ENCODE measurements around the gene SLC13A4.

Gene SLC13A4

DNA sequence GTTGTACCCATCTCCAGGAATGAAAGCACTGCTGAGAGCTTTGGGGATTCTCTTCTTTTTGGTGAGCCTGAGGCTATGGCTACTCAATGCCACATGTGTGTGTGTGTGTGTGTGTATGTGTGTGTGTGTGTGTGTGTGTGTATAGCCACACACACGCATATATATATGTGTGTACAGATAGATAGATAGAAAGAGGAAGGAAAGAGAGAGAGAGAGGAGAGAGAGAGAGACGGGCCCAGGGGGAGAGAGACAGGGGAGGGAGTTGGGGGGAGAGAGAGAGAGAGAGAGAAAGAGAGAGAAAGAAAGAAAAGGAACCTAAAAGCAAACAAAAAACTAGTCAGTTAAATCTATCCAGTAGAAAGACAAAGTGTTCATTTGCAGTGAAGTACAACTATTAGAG, 8.3 kb downstream of the SLC13A4 start:
- in situ Hi-C loops (cut with MboI; ENCODE audit: low sequenced_read_pairs) = no loop called here
- no peak overlapping the region for H3K4me3 ChIP-seq

DNA sequence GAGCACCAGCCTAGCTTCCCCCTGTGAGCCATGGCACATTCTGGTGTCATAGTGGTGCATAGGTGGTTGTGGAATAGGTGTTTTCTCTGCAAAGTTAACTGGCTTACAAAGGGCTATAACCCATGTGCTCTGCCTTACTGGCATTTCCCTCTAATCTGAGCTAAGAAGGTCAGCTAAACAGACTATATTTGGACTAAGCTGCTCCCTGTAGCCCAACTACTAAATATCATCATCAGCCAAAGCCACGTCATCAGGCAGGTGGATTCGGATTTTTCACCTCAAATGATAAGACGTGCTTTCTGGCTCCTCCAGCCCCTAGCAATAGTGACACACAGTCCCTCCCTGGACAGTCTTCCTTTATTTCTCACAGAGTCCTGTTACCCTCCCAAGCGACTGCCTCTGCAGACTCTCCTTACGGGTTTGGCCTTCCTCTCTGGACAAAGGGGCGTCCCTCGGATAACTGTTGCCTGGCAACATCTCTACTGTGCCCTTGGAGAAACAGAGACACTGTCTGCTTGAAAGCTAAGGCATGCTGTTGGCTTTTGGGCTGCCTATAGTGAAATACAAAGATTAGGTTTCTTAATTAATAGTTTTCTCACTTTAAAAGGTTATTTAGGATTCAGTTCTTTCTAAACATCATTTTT, 9.1 kb downstream of the SLC13A4 start:
- Histone ChIP-seq H3K9me3 (no peaks in the 10 kb centered on the region), H3K36me3 (replicated peaks) (no peaks in the 10 kb centered on the region), H3K4me3 (no peak overlapping the region), H3K4me1 (no peaks in the 10 kb centered on the region), H3K27me3 (ENCODE audit: low read depth) (no peaks in the 10 kb centered on the region)
- in situ Hi-C loops (cut with MboI; ENCODE audit: low sequenced_read_pairs) = no loop called here
- no peak for DNase-seq (ENCODE audit: low spot score in 2 of 2)

More for the DNA sequence above, 8.3 kb downstream of the SLC13A4 start:
- no peaks in the 10 kb centered on the region for H3K27me3 ChIP-seq (ENCODE audit: low read depth)
- no peaks in the 10 kb centered on the region for H3K9me3 ChIP-seq
- H3K36me3 ChIP-seq (replicated peaks) = no peaks in the 10 kb centered on the region
- no peaks in the 10 kb centered on the region for H3K4me1 ChIP-seq
- DNase-seq (ENCODE audit: low spot score in 2 of 2) = no peak

DNA sequence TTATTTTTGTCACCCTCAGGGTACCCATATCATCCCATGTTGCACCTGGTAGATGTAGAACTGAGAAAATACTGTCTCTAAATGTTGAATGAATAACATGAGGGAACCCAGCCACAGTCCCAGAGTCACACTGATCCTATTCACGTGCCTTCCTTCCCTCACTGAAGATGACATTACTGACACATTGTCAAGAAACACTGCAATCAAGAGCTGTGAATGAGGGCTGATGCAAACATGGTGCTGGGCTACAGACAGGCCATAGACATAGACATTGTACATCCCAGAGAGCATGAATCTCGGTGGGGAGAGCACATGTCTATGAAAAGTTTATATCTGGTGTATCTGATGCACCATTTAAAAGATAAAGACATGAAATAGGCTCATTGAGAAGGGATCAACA, 9.8 kb downstream of the SLC13A4 start:
- no peaks in the 10 kb centered on the region for H3K4me1 ChIP-seq
- no peak for DNase-seq (ENCODE audit: low spot score in 2 of 2)
- no peaks in the 10 kb centered on the region for H3K27me3 ChIP-seq (ENCODE audit: low read depth)
- in situ Hi-C loops (cut with MboI; ENCODE audit: low sequenced_read_pairs) = no loop called here
- no peaks in the 10 kb centered on the region for H3K9me3 ChIP-seq
- H3K36me3 ChIP-seq (replicated peaks) = no peaks in the 10 kb centered on the region
- no peak overlapping the region for H3K4me3 ChIP-seq

DNA sequence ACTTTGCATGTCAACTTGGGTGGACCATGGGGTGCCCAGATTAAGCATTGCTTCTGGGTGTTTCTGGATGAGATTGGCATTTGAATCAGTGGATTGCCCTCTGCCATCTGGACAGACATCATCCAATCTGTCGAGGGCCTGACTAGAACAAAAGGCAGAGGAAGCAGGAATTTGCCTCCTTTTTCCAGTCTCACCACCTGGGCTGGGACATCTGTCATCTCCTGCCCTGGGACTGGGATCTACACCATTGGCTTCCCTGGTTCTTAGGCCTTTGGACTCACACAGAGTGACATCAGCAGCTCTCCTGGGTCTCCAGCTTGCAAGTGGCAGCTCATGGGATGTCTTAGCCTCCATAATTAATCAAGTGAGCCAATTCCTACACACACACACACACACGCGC, 10.3 kb downstream of the SLC13A4 start:
- in situ Hi-C loops (cut with MboI; ENCODE audit: low sequenced_read_pairs) = no loop called here
- no peak for DNase-seq (ENCODE audit: low spot score in 2 of 2)
- Histone ChIP-seq H3K4me1 (no peaks in the 10 kb centered on the region), H3K27me3 (ENCODE audit: low read depth) (no peaks in the 10 kb centered on the region), H3K4me3 (no peak overlapping the region), H3K9me3 (no peaks in the 10 kb centered on the region), H3K36me3 (replicated peaks) (no peaks in the 10 kb centered on the region)

DNA sequence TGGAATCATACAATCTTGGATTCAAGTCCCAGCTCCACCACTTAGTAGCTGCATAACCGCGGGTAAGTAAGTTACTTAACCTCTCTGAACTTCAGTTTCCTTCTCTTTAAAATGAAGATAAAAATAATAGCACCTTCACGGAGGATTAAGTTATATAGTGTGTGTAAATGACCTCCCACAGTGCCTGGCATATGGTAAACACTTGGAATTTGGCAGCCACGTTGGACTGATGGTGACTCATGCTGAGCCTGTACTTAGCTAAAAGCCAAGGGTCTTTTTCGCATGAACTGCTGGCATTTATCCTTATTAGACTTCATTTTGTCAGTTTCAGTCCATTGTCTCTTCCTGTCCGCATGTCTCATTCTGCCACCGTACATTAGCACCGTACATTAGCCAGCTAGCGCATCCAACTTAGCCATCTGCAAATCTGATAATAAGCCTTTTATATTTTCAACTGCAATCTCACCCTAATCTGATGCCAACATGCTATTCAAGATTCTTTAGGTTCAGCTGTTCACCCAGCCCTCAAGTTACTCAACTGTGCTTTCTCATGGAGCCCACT, 11.2 kb downstream of the SLC13A4 start:
- no peaks in the 10 kb centered on the region for H3K36me3 ChIP-seq (replicated peaks)
- in situ Hi-C loops (cut with MboI; ENCODE audit: low sequenced_read_pairs) = no loop called here
- H3K4me1 ChIP-seq = no peaks in the 10 kb centered on the region
- no peaks in the 10 kb centered on the region for H3K27me3 ChIP-seq (ENCODE audit: low read depth)
- DNase-seq (ENCODE audit: low spot score in 2 of 2) = no peak
- H3K4me3 ChIP-seq = no peak overlapping the region
- H3K9me3 ChIP-seq = no peaks in the 10 kb centered on the region

DNA sequence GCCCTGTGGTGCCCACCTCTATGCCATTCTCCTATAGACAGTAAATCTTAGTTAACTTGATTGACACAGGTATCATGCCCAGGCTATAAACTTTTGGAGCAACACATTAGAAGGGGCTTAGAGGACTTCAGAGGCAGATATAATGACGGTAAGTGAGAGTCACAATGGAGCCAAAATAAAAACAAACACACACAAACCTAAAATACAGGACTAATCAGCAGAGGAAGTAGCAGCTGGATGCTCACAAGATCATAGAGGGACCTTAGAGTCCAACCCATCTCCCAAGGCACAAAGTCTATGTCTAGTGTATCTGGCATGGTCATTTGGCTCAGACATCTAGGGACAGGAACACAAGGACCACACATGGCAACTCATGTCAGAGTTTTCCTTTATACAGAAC, 12.3 kb downstream of the SLC13A4 start:
- no peaks in the 10 kb centered on the region for H3K36me3 ChIP-seq (replicated peaks)
- no peaks in the 10 kb centered on the region for H3K9me3 ChIP-seq
- H3K4me1 ChIP-seq = no peaks in the 10 kb centered on the region
- in situ Hi-C loops (cut with MboI; ENCODE audit: low sequenced_read_pairs) = no loop called here
- H3K4me3 ChIP-seq = no peak overlapping the region
- H3K27me3 ChIP-seq (ENCODE audit: low read depth) = no peaks in the 10 kb centered on the region
- no peak for DNase-seq (ENCODE audit: low spot score in 2 of 2)

DNA sequence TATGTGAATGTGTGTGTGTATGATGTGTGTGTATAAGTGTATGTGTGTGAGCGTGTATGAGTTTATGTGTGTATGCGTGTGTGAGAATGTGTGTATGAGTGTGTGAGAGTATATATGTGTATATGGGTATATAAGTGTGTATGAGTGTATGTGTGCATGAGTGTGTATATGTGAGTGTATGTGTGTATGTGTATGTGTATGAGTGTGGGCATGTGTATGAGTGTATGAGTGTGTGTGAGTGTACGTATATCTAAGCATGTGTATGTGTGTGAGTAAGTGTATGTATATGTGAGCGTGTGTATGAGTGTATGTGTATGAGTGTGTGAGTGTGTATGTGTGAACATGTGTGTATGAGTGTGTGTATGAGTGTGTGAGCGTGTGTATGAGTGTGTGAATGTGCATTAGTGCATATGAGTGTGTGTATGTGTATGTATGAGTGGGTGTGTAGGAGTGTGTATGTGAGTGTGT, 12.9 kb downstream of the SLC13A4 start:
- no peak for DNase-seq (ENCODE audit: low spot score in 2 of 2)
- Histone ChIP-seq H3K4me1 (no peaks in the 10 kb centered on the region), H3K27me3 (ENCODE audit: low read depth) (no peaks in the 10 kb centered on the region), H3K36me3 (replicated peaks) (no peaks in the 10 kb centered on the region), H3K4me3 (no peak overlapping the region), H3K9me3 (no peaks in the 10 kb centered on the region)
- in situ Hi-C loops (cut with MboI; ENCODE audit: low sequenced_read_pairs) = no loop called here

DNA sequence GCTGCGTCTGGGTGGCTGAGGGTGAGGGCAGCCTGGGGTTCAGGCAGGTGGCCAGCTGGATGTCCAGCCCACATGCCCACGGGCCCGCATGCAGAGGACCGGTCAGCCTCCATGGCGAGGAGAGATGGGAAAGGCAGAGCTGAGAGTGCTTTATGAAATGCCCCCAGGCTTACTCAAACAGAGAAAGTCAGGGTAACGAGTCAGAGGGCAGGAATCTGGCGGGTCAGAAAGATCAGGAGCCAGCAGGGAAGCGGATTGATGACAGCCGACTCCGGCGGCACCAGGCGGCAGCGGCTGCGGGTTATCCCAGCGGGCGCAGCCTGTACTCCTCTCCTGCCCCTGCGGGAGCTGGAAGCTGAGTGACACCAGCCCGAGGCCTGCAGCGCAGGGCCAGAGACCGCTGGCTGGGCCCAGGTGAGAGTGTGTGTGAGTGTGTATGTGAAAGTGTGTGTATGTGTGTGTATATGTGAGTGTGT, 13.4 kb downstream of the SLC13A4 start:
- Histone ChIP-seq H3K36me3 (replicated peaks) (no peaks in the 10 kb centered on the region), H3K4me1 (no peaks in the 10 kb centered on the region), H3K4me3 (no peak overlapping the region), H3K27me3 (ENCODE audit: low read depth) (no peaks in the 10 kb centered on the region), H3K9me3 (no peaks in the 10 kb centered on the region)
- DNase-seq (ENCODE audit: low spot score in 2 of 2) = no peak
- in situ Hi-C loops (cut with MboI; ENCODE audit: low sequenced_read_pairs) = no loop called here

DNA sequence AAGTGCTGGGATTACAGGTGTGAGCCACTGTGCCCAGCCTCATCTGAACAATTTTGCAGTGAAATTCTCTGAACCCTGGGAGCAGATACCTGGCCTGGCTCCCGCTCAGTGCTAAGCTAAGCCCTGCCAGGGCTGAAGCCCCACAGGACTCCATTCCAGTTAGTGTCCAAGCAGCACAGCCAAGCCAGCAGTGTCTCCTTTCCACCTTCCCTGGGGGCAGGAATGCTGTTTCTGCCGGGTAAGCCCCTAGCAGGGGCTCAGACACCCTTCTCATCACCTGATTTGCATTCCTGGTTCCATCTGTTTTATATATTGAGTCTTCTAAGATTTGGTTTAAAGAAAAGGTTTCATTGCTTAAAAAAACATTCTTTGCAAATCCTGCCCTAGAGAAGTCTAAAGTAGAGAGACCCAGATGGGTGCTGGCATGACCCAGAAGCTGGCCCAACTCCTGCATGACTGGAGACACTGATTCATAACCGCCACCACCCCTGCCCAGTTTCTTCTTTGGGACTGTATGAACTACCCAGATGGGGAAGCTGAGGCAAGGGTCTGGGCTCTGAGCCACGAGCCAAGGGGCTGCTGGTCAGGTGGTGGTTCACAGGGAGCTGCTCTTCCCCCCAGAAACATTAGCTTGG, 14.0 kb downstream of the SLC13A4 start:
- no peak for DNase-seq (ENCODE audit: low spot score in 2 of 2)
- H3K36me3 ChIP-seq (replicated peaks) = no peaks in the 10 kb centered on the region
- H3K27me3 ChIP-seq (ENCODE audit: low read depth) = no peaks in the 10 kb centered on the region
- in situ Hi-C loops (cut with MboI; ENCODE audit: low sequenced_read_pairs) = no loop called here
- H3K4me3 ChIP-seq = no peak overlapping the region
- no peaks in the 10 kb centered on the region for H3K4me1 ChIP-seq
- no peaks in the 10 kb centered on the region for H3K9me3 ChIP-seq

DNA sequence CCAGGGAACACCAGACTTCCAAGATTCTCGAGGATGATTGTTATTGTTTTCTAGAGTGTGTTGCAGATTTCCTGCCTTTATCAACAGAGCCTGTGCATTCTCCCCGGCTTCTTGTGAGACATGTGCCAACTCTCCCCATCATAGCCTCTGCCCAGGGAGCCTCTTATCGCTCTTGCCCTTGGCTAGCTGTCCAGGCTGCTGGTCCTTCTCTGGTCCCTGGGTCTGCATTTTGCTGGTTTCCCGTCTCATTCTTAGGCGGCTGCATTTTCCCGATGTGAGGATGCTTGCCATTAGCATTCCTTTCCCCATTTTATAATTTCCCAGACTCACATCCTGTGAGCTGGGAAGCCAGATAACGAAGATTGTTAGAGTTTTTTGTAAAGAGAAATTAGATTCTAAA, 15.2 kb downstream of the SLC13A4 start:
- in situ Hi-C loops (cut with MboI; ENCODE audit: low sequenced_read_pairs) = no loop called here
- H3K36me3 ChIP-seq (replicated peaks) = no peaks in the 10 kb centered on the region
- H3K4me3 ChIP-seq = no peak overlapping the region
- H3K4me1 ChIP-seq = no peaks in the 10 kb centered on the region
- H3K27me3 ChIP-seq (ENCODE audit: low read depth) = no peaks in the 10 kb centered on the region
- no peaks in the 10 kb centered on the region for H3K9me3 ChIP-seq
- DNase-seq (ENCODE audit: low spot score in 2 of 2) = no peak

DNA sequence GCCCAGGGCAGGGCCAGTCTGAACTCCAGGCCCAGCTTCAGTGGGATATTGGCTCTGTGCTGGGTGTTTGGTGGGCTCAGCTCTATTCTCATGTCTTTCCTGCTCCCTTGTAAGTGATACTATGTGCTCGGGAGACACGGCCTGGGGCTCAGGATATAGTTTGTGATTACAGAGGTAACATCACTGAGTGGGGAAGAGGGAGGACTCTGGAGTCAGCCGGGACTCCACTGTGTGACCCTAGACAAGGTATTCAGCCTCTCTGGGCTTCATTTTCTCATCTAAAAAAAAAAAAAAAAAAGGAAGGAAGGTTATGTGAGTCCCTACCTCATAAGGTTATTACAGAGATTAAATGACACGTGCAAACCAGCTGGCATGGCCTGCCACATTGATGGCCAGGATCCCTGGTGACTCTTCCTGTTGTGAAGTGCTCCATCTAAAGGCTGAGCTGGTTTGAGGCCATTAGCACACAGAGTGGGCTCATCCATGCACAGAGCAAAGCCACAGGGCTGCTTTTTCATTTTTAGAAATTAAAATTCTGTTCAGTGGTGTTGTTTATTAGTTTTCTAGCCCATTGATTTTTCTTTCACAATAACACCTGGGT, 15.7 kb downstream of the SLC13A4 start:
- no peaks in the 10 kb centered on the region for H3K9me3 ChIP-seq
- no peaks in the 10 kb centered on the region for H3K36me3 ChIP-seq (replicated peaks)
- H3K4me1 ChIP-seq = no peaks in the 10 kb centered on the region
- H3K27me3 ChIP-seq (ENCODE audit: low read depth) = no peaks in the 10 kb centered on the region
- in situ Hi-C loops (cut with MboI; ENCODE audit: low sequenced_read_pairs) = no loop called here
- no peak for DNase-seq (ENCODE audit: low spot score in 2 of 2)
- H3K4me3 ChIP-seq = no peak overlapping the region

DNA sequence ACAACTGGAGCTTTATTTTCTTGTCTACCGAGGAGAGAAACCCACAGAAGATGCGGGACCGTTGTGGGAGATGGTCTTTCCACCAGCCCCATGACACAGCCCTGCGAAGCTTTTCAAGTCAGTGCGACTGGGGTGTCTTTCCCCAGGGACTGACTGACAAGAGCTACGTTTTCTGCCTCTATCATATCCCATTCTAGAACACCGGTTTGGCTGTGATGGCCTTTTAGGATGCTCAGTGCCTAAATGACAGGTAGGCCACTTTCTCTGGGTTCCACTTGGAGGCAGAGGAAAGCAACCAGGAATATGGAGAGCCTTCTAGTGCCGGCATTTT, 16.9 kb downstream of the SLC13A4 start:
- Histone ChIP-seq H3K4me1 (no peaks in the 10 kb centered on the region), H3K36me3 (replicated peaks) (no peaks in the 10 kb centered on the region), H3K9me3 (no peaks in the 10 kb centered on the region), H3K27me3 (ENCODE audit: low read depth) (no peaks in the 10 kb centered on the region), H3K4me3 (no peak overlapping the region)
- no peak for DNase-seq (ENCODE audit: low spot score in 2 of 2)
- in situ Hi-C loops (cut with MboI; ENCODE audit: low sequenced_read_pairs) = no loop called here

DNA sequence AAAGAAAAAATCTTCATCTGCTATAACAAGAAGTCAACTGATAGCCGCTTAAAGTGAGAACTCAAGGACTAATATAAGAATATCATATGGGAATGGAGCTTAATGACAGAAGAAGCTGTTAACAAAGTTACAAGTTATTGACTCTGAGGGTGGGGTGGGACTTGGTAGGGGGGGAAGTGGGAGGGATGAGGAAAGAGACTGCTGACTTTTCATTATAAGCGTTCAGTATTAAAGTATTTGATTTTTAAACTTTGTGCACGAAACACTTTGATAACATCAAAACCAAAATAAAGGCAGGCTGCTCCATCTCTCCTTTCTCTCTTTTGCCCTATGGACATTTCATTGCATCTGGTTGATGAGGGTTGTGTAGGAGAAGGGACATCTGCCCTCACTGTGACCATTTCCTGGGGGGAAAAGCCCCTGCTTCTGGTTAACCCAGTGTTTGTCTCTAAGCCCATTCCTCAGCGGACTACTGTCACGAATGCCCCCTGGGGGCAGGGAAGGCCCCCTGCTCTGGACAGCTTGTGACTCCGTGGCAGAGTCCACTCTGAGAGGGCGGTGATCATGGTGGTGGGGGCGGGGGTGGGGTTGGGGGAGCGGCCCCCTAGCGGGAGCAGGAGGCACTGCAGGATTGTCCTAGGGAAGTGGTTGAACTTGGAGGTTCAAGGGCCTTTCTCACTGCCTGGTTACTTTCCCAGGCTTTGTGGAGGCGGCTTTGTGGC, 17.4 kb downstream of the SLC13A4 start:
- Histone ChIP-seq H3K27me3 (ENCODE audit: low read depth) (no peaks in the 10 kb centered on the region), H3K36me3 (replicated peaks) (no peaks in the 10 kb centered on the region), H3K4me1 (no peaks in the 10 kb centered on the region), H3K4me3 (no peak overlapping the region), H3K9me3 (no peaks in the 10 kb centered on the region)
- peak in 1 of 2 experiments; percentile 48 for DNase-seq (ENCODE audit: low spot score in 2 of 2)
- in situ Hi-C loops (cut with MboI; ENCODE audit: low sequenced_read_pairs) = no loop called here

DNA sequence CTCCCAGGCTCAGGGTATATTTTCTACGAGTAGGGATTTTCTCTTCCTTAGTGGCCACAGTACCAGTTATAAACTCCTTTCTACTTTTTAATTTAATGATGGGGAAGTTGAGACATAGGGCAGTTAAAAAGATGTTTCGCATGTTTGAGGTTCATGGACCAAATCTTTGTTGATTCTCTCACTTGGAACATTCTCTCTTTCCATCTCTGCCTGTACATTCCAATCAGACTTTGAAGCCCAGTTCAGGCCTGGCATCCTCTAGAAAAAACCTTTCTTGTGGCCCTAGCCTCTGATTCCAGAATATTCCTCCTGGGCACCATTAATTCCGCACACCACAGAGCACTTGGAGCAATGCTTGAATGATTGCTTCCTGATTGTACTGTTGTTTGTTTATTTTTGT, 18.5 kb downstream of the SLC13A4 start:
- in situ Hi-C loops (cut with MboI; ENCODE audit: low sequenced_read_pairs) = no loop called here
- no peak for DNase-seq (ENCODE audit: low spot score in 2 of 2)
- no peaks in the 10 kb centered on the region for H3K9me3 ChIP-seq

More for the DNA sequence above, 18.5 kb downstream of the SLC13A4 start:
- Histone ChIP-seq H3K4me3 (no peak overlapping the region), H3K36me3 (replicated peaks) (no peaks in the 10 kb centered on the region), H3K27me3 (ENCODE audit: low read depth) (no peaks in the 10 kb centered on the region), H3K4me1 (no peaks in the 10 kb centered on the region)
